GM23338 (cell line): ENCODE data around the gene FERMT3. TPM values are rescaled to one million over a fixed set of nuclear protein-coding genes. Genes with fewer than 3 reads are reported as not detected.

Experiments used
- ATAC-seq: fragments of 200-7000 bp; cut with Tn5 transposase; 3 replicates; pipeline ENCODE4 v1.9.1; 2020
- DNase-seq: peaks from one replicate; pipeline ENCODE4 v3.0.0-alpha.2; 2015; ENCODE audit warnings: low spot score
- H2AFZ ChIP-seq: fragments of 200-600 bp; sonication (generic); 2 replicates; pipeline ENCODE4 v1.8.0; 2016; ENCODE audit warnings: antibody characterized with exemption, mild to moderate bottlenecking, moderate library complexity
- H3F3A ChIP-seq: fragments of 200-600 bp; sonication (generic); replicated peaks from 2 replicates; pipeline ENCODE4 v1.8.0; 2017; ENCODE audit warnings: antibody characterized with exemption, mixed run types, low read depth
- H3K27ac ChIP-seq: fragments of 200-600 bp; sonication (generic); 2 replicates; pipeline ENCODE4 v1.6.1; 2016; ENCODE audit warnings: low read depth
- H3K27me3 ChIP-seq: fragments of 200-600 bp; sonication (generic); 2 replicates; pipeline ENCODE4 v1.8.0; 2016; ENCODE audit warnings: mild to moderate bottlenecking, mixed run types, moderate library complexity; ENCODE audit not compliant: insufficient read depth
- H3K36me3 ChIP-seq: fragments of 200-600 bp; sonication (generic); 2 replicates; pipeline ENCODE4 v1.8.0; 2016; ENCODE audit warnings: mild to moderate bottlenecking; ENCODE audit not compliant: insufficient read depth
- H3K4me1 ChIP-seq: fragments of 200-600 bp; sonication (generic); 2 replicates; pipeline ENCODE4 v1.8.0; 2016; ENCODE audit warnings: mild to moderate bottlenecking, moderate library complexity; ENCODE audit not compliant: insufficient read depth
- H3K4me2 ChIP-seq: fragments of 200-600 bp; sonication (generic); 2 replicates; pipeline ENCODE4 v1.7.1; 2017; ENCODE audit warnings: mixed run types
- H3K4me3 ChIP-seq: fragments of 200-600 bp; sonication (generic); 2 replicates; pipeline ENCODE4 v1.6.1; 2016; ENCODE audit warnings: mixed run types
- H3K79me2 ChIP-seq: fragments of 200-600 bp; sonication (generic); replicated peaks from 2 replicates; pipeline ENCODE4 v1.8.0; 2017; ENCODE audit warnings: mild to moderate bottlenecking; ENCODE audit not compliant: insufficient read depth
- H3K9me2 ChIP-seq: fragments of 200-600 bp; sonication (generic); 2 replicates; pipeline ENCODE4 v1.8.0; 2017; ENCODE audit not compliant: insufficient read depth
- H4K20me1 ChIP-seq: fragments of 200-600 bp; sonication (generic); replicated peaks from 2 replicates; pipeline ENCODE4 v1.8.0; 2017; ENCODE audit warnings: mild to moderate bottlenecking; ENCODE audit not compliant: insufficient read depth
- H3K27ac Mint-ChIP-seq: 2 replicates; pipeline ENCODE4 v1.8.0; 2020; ENCODE audit warnings: inconsistent platforms, mild to moderate bottlenecking, moderate library complexity, mixed read lengths
- H3K27me3 Mint-ChIP-seq: 3 replicates; pipeline ENCODE4 v1.8.0; 2022; ENCODE audit warnings: low read depth, mild to moderate bottlenecking, moderate library complexity, mixed read lengths, inconsistent platforms; ENCODE audit not compliant: insufficient read depth, poor library complexity
- H3K36me3 Mint-ChIP-seq: 3 replicates; pipeline ENCODE4 v1.8.0; 2021; ENCODE audit warnings: low read depth, mild to moderate bottlenecking, inconsistent platforms, moderate library complexity, mixed read lengths
- H3K4me1 Mint-ChIP-seq: 3 replicates; pipeline ENCODE4 v1.8.0; 2020; ENCODE audit warnings: mild to moderate bottlenecking, inconsistent platforms, mixed read lengths
- H3K4me3 Mint-ChIP-seq: 3 replicates; pipeline ENCODE4 v1.8.0; 2021; ENCODE audit warnings: moderate library complexity, mild to moderate bottlenecking, inconsistent platforms, mixed read lengths
- H3K9me3 Mint-ChIP-seq: 3 replicates; pipeline ENCODE4 v1.8.0; 2020; ENCODE audit warnings: moderate library complexity, mild to moderate bottlenecking, inconsistent platforms, mixed read lengths
- EZH2 ChIP-seq: fragments of 200-600 bp; sonication (generic); IDR thresholded peaks from one replicate; pipeline ENCODE4 v1.8.0; 2017; ENCODE audit warnings: antibody characterized with exemption, mild to moderate bottlenecking, low read depth; ENCODE audit not compliant: unreplicated experiment
- EZH2phosphoT487 ChIP-seq: fragments of 200-600 bp; sonication (generic); IDR thresholded peaks from one replicate; pipeline ENCODE4 v1.8.1; 2018; ENCODE audit warnings: antibody characterized with exemption; ENCODE audit not compliant: unreplicated experiment
- JUNB ChIP-seq: IDR thresholded peaks from one replicate; pipeline ENCODE4 v1.6.1; 2016; ENCODE audit warnings: antibody characterized with exemption; ENCODE audit not compliant: unreplicated experiment
- NANOG ChIP-seq: IDR thresholded peaks from 2 replicates; pipeline ENCODE4 v1.6.1; 2016; ENCODE audit warnings: antibody characterized with exemption, borderline replicate concordance
- POLR2AphosphoS5 ChIP-seq: IDR thresholded peaks from 2 replicates; pipeline ENCODE4 v1.6.1; 2016; ENCODE audit warnings: antibody characterized with exemption, low read depth
- STAT1 ChIP-seq: IDR thresholded peaks from one replicate; pipeline ENCODE4 v1.6.1; 2016; ENCODE audit warnings: antibody characterized with exemption; ENCODE audit not compliant: unreplicated experiment
- ZNF114 ChIP-seq: fragments of 250-450 bp; sonication (Bioruptor Pico); IDR thresholded peaks from 2 replicates; pipeline ENCODE4 v1.5.0; 2020; ENCODE audit warnings: mild to moderate bottlenecking, moderate library complexity
- ZNF331 ChIP-seq: fragments of 250-450 bp; sonication (Bioruptor Pico); IDR thresholded peaks from 2 replicates; pipeline ENCODE4 v1.5.0; 2020; ENCODE audit warnings: low read depth, mild to moderate bottlenecking, moderate library complexity
- polyA plus RNA-seq: library from polyadenylated mRNA; unstranded; fragments of >200 nt; fragmentation: Nextera tagmentation; extraction: Ambion mirVana; gene quantifications from 2 replicates; pipeline ENCODE4 v1.2.1, GENCODE V29; 2016
- total RNA-seq: library from RNA; depleted of rRNA; stranded (reverse); fragments of >200 nt; shearing (Covaris generic); gene quantifications from 2 replicates; pipeline ENCODE4 v1.2.3, GENCODE V29; 2014
- TF ChIP-seq, protein P1 (sequence below), 2 experiments: fragments of 200-600 bp in 1 of 2; sonication (generic) in 1 of 2; conservative IDR thresholded peaks; 2 replicates each; pipeline versions ENCODE4 v1.5.1 to v1.6.1; 2016 to 2017; ENCODE audit warnings: antibody characterized with exemption in 2 of 2, low read depth in 2 of 2, mild to moderate bottlenecking in 2 of 2, moderate library complexity in 1 of 2
- TF ChIP-seq, protein P2 (sequence below): IDR thresholded peaks from one replicate; pipeline ENCODE4 v1.6.1; 2018; ENCODE audit warnings: antibody characterized with exemption; ENCODE audit not compliant: unreplicated experiment
- TF ChIP-seq, protein P3 (sequence below): fragments of 250-450 bp; sonication (Bioruptor Pico); IDR thresholded peaks from 2 replicates; pipeline ENCODE4 v1.5.0; 2020; ENCODE audit warnings: mild to moderate bottlenecking, moderate library complexity

FERMT3 gene
- total and polyA plus RNA-seq, 2 experiments from 2014 or later = 1.5 to 1.6 TPM

DNA sequence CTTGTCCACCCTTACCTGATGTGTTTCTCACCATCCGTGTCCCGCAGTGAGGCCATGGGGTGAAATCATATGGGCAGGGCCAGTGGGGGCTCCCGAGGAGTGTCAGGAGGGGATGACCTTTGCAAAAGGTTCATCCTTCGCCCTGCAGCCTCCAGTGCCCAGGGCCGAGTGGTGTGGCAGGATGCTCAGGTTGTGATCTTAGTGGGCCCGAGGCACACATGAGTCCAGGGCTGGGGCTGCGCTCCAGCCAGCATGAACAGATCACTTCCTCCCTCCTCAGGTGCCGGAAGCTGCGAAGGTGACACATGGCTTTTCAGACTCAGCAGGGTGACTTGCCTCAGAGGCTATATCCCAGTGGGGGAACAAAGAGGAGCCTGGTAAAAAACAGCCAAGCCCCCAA, 31.6 kb downstream of the FERMT3 start:
- Mint-ChIP-seq H3K4me3 (no peak overlapping the region), H3K27me3 (peaks cover 29% of the 10 kb centered on the region), H3K9me3 (no peaks in the 10 kb centered on the region), H3K4me1 (peaks cover 20% of the 10 kb centered on the region), H3K27ac (no peak overlapping the region), H3K36me3 (peaks cover 11% of the 10 kb centered on the region)
- Histone ChIP-seq H3K4me1 (peaks cover 16% of the 10 kb centered on the region; the same call in 1 of the 2 replicates), H3F3A (peaks cover 32% of the 10 kb centered on the region), H2AFZ (no peak overlapping the region), H3K27ac (no peak overlapping the region), H3K4me2 (no peak overlapping the region), H3K27me3 (peaks cover 7% of the 10 kb centered on the region; the same call in 1 of the 2 replicates), H4K20me1 (no peaks in the 10 kb centered on the region; the same call in 1 of the 2 replicates), H3K4me3 (no peak overlapping the region), H3K79me2 (peaks cover 12% of the 10 kb centered on the region), H3K9me2 (no peaks in the 10 kb centered on the region), H3K36me3 (no peaks in the 10 kb centered on the region)
- TF ChIP-seq JUNB (no peak), NANOG (no peak), EZH2phosphoT487 (no peak), ZNF114 (CRISPR knock-in tag) (no peak), ZNF331 (CRISPR knock-in tag) (no peak), EZH2 (no peak), STAT1 (no peak), POLR2AphosphoS5 (no peak)
- TF ChIP-seq, protein P1, sequence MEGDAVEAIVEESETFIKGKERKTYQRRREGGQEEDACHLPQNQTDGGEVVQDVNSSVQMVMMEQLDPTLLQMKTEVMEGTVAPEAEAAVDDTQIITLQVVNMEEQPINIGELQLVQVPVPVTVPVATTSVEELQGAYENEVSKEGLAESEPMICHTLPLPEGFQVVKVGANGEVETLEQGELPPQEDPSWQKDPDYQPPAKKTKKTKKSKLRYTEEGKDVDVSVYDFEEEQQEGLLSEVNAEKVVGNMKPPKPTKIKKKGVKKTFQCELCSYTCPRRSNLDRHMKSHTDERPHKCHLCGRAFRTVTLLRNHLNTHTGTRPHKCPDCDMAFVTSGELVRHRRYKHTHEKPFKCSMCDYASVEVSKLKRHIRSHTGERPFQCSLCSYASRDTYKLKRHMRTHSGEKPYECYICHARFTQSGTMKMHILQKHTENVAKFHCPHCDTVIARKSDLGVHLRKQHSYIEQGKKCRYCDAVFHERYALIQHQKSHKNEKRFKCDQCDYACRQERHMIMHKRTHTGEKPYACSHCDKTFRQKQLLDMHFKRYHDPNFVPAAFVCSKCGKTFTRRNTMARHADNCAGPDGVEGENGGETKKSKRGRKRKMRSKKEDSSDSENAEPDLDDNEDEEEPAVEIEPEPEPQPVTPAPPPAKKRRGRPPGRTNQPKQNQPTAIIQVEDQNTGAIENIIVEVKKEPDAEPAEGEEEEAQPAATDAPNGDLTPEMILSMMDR (conservative IDR thresholded peaks at IDR 0.05; ENCODE audit: low read depth in 2 of 2) = no peak
- TF ChIP-seq, protein P2, sequence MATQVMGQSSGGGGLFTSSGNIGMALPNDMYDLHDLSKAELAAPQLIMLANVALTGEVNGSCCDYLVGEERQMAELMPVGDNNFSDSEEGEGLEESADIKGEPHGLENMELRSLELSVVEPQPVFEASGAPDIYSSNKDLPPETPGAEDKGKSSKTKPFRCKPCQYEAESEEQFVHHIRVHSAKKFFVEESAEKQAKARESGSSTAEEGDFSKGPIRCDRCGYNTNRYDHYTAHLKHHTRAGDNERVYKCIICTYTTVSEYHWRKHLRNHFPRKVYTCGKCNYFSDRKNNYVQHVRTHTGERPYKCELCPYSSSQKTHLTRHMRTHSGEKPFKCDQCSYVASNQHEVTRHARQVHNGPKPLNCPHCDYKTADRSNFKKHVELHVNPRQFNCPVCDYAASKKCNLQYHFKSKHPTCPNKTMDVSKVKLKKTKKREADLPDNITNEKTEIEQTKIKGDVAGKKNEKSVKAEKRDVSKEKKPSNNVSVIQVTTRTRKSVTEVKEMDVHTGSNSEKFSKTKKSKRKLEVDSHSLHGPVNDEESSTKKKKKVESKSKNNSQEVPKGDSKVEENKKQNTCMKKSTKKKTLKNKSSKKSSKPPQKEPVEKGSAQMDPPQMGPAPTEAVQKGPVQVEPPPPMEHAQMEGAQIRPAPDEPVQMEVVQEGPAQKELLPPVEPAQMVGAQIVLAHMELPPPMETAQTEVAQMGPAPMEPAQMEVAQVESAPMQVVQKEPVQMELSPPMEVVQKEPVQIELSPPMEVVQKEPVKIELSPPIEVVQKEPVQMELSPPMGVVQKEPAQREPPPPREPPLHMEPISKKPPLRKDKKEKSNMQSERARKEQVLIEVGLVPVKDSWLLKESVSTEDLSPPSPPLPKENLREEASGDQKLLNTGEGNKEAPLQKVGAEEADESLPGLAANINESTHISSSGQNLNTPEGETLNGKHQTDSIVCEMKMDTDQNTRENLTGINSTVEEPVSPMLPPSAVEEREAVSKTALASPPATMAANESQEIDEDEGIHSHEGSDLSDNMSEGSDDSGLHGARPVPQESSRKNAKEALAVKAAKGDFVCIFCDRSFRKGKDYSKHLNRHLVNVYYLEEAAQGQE = no peak
- TF ChIP-seq, protein P3, sequence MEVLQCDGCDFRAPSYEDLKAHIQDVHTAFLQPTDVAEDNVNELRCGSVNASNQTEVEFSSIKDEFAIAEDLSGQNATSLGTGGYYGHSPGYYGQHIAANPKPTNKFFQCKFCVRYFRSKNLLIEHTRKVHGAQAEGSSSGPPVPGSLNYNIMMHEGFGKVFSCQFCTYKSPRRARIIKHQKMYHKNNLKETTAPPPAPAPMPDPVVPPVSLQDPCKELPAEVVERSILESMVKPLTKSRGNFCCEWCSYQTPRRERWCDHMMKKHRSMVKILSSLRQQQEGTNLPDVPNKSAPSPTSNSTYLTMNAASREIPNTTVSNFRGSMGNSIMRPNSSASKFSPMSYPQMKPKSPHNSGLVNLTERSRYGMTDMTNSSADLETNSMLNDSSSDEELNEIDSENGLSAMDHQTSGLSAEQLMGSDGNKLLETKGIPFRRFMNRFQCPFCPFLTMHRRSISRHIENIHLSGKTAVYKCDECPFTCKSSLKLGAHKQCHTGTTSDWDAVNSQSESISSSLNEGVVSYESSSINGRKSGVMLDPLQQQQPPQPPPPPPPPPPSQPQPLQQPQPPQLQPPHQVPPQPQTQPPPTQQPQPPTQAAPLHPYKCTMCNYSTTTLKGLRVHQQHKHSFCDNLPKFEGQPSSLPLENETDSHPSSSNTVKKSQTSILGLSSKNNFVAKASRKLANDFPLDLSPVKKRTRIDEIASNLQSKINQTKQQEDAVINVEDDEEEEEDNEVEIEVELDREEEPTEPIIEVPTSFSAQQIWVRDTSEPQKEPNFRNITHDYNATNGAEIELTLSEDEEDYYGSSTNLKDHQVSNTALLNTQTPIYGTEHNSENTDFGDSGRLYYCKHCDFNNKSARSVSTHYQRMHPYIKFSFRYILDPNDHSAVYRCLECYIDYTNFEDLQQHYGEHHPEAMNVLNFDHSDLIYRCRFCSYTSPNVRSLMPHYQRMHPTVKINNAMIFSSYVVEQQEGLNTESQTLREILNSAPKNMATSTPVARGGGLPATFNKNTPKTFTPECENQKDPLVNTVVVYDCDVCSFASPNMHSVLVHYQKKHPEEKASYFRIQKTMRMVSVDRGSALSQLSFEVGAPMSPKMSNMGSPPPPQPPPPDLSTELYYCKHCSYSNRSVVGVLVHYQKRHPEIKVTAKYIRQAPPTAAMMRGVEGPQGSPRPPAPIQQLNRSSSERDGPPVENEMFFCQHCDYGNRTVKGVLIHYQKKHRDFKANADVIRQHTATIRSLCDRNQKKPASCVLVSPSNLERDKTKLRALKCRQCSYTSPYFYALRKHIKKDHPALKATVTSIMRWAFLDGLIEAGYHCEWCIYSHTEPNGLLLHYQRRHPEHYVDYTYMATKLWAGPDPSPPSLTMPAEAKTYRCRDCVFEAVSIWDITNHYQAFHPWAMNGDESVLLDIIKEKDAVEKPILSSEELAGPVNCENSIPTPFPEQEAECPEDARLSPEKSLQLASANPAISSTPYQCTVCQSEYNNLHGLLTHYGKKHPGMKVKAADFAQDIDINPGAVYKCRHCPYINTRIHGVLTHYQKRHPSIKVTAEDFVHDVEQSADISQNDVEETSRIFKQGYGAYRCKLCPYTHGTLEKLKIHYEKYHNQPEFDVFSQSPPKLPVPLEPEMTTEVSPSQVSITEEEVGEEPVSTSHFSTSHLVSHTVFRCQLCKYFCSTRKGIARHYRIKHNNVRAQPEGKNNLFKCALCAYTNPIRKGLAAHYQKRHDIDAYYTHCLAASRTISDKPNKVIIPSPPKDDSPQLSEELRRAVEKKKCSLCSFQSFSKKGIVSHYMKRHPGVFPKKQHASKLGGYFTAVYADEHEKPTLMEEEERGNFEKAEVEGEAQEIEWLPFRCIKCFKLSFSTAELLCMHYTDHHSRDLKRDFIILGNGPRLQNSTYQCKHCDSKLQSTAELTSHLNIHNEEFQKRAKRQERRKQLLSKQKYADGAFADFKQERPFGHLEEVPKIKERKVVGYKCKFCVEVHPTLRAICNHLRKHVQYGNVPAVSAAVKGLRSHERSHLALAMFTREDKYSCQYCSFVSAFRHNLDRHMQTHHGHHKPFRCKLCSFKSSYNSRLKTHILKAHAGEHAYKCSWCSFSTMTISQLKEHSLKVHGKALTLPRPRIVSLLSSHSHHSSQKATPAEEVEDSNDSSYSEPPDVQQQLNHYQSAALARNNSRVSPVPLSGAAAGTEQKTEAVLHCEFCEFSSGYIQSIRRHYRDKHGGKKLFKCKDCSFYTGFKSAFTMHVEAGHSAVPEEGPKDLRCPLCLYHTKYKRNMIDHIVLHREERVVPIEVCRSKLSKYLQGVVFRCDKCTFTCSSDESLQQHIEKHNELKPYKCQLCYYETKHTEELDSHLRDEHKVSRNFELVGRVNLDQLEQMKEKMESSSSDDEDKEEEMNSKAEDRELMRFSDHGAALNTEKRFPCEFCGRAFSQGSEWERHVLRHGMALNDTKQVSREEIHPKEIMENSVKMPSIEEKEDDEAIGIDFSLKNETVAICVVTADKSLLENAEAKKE = no peak
- DNase-seq (no peak), ATAC-seq (no peak)
